Glutamatergic neuron (in vitro differentiated cells): Measurements from ENCODE around the gene CTDNEP1. TPM values are rescaled to one million over a fixed set of nuclear protein-coding genes. Genes with fewer than 3 reads are reported as not detected.

Experiments
- DNase-seq: peaks from one replicate; pipeline ENCODE4 v3.0.0; 2022
- H3K27ac Mint-ChIP-seq: one replicate; pipeline ENCODE4 v1.8.0; 2020; ENCODE audit warnings: mild to moderate bottlenecking, mixed read lengths, inconsistent platforms; ENCODE audit not compliant: unreplicated experiment
- H3K27me3 Mint-ChIP-seq: one replicate; pipeline ENCODE4 v1.8.0; 2020; ENCODE audit warnings: mild to moderate bottlenecking, moderate library complexity, mixed read lengths, inconsistent platforms; ENCODE audit not compliant: unreplicated experiment
- H3K36me3 Mint-ChIP-seq: one replicate; pipeline ENCODE4 v1.8.0; 2020; ENCODE audit warnings: mild to moderate bottlenecking, mixed read lengths, inconsistent platforms; ENCODE audit not compliant: unreplicated experiment
- H3K4me1 Mint-ChIP-seq: one replicate; pipeline ENCODE4 v1.8.0; 2020; ENCODE audit warnings: mild to moderate bottlenecking, low read depth, mixed read lengths, inconsistent platforms; ENCODE audit not compliant: unreplicated experiment
- H3K4me3 Mint-ChIP-seq: one replicate; pipeline ENCODE4 v1.8.0; 2020; ENCODE audit warnings: mild to moderate bottlenecking, mixed read lengths, inconsistent platforms; ENCODE audit not compliant: unreplicated experiment
- H3K9me3 Mint-ChIP-seq: one replicate; pipeline ENCODE4 v1.8.0; 2020; ENCODE audit warnings: mild to moderate bottlenecking, moderate library complexity, mixed read lengths, inconsistent platforms; ENCODE audit not compliant: unreplicated experiment
- total RNA-seq: library from RNA; stranded (reverse); fragmentation: NEBNext Ultra II Directional; extraction: Animal tissue kit (Norgen Biotek cat#: 25700); gene quantifications from one replicate; pipeline ENCODE4 v1.2.1, GENCODE V29; 2021; ENCODE audit not compliant: unreplicated experiment
- TF ChIP-seq, protein P1 (sequence below): fragments of 200-600 bp; sonication (generic); IDR thresholded peaks from one replicate; pipeline ENCODE4 v1.5.0; 2021; ENCODE audit not compliant: partially characterized antibody, unreplicated experiment

The CTDNEP1 gene
- total RNA-seq, 1 donor from 2014 or later = 185 TPM

DNA sequence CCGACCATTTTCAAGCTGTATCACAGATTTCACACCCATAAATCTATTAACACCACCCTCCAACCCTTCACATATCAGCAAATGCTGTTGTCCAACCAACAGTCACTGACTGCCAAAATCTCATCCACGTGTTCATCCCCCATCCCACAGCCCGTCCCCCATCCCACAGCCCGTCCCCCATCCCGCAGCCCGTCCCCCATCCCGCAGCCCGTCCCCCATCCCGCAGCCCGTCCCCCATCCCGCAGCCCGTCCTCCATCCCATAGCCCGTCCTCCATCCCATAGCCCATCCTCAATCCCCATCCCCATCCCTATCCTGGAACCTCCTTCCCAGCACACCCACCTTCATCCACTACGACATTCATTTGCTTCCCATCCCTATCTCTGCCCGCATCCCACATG lies 46.0 kb downstream of the CTDNEP1 start:
- peak overlapping the region; percentile 98 for H3K27ac Mint-ChIP-seq
- H3K4me3 Mint-ChIP-seq = peak overlapping the region; percentile 85
- no peak for DNase-seq
- TF ChIP-seq, protein P1, sequence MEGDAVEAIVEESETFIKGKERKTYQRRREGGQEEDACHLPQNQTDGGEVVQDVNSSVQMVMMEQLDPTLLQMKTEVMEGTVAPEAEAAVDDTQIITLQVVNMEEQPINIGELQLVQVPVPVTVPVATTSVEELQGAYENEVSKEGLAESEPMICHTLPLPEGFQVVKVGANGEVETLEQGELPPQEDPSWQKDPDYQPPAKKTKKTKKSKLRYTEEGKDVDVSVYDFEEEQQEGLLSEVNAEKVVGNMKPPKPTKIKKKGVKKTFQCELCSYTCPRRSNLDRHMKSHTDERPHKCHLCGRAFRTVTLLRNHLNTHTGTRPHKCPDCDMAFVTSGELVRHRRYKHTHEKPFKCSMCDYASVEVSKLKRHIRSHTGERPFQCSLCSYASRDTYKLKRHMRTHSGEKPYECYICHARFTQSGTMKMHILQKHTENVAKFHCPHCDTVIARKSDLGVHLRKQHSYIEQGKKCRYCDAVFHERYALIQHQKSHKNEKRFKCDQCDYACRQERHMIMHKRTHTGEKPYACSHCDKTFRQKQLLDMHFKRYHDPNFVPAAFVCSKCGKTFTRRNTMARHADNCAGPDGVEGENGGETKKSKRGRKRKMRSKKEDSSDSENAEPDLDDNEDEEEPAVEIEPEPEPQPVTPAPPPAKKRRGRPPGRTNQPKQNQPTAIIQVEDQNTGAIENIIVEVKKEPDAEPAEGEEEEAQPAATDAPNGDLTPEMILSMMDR = no peak
- H3K4me1 Mint-ChIP-seq = peaks cover 40% of the 10 kb centered on the region
- H3K27me3 Mint-ChIP-seq = peaks cover 24% of the 10 kb centered on the region
- H3K9me3 Mint-ChIP-seq = peaks cover 17% of the 10 kb centered on the region
- no peaks in the 10 kb centered on the region for H3K36me3 Mint-ChIP-seq

DNA sequence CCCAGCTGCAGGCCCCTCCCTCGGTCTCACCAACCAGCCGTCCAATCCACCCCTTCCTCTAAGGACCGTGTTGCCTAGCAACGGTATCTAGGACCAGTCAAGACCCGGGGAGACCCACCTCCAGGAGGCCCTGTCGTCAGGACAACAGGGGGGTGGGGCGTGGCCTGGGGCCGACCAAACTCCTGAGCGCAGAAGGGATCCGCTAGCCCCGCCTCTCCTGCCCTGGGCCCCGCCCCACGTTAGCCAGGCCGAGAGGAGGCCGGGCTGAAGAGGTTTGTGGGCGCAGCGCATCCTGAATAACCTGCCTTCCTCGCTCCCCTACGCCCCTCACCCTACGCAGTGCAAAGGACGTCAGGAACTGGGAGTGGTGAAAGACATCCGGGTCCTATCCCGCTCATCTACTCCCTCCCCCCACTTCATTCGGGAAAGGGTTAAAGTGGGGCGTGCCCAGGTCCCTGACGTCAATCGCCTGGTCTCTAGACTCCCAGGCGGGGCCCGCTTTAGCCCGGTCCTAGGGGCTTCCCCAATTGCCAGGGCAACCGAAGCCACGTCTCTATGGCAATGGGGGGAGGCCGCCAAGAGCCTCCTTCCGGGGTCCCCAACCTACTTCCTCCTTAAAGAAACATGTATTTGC lies 46.6 kb downstream of the CTDNEP1 start:
- DNase-seq = peak; percentile 98
- TF ChIP-seq, protein P1 = no peak
- Mint-ChIP-seq H3K4me1 (peaks cover 40% of the 10 kb centered on the region), H3K4me3 (peak overlapping the region; percentile 85), H3K9me3 (peaks cover 17% of the 10 kb centered on the region), H3K27me3 (peaks cover 23% of the 10 kb centered on the region), H3K36me3 (no peaks in the 10 kb centered on the region), H3K27ac (peak overlapping the region; percentile 98)

DNA sequence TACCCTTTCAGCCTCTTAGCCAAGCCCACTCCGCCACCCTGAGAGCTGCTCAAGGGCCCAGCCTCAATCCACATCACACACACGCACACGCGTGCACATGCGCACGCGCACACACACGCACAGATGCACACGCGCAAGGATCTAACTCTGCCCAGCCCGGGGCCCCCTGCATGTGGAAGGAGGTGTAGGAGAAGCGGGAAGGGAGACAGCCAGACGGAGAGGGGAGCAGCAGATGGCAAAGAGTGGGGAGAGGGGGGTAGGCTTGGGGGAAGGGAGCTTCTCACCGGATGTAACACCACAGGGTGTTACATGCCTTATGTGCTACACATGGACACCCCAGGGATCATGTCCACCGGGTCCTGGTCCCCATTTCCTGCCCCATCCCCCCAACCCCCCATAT lies 47.2 kb downstream of the CTDNEP1 start:
- peaks cover 21% of the 10 kb centered on the region for H3K27me3 Mint-ChIP-seq
- TF ChIP-seq, protein P1 = no peak
- peaks cover 40% of the 10 kb centered on the region for H3K4me1 Mint-ChIP-seq
- peak; percentile 73 for DNase-seq
- peaks cover 17% of the 10 kb centered on the region for H3K9me3 Mint-ChIP-seq
- peak overlapping the region; percentile 98 for H3K27ac Mint-ChIP-seq
- peak overlapping the region; percentile 85 for H3K4me3 Mint-ChIP-seq
- no peaks in the 10 kb centered on the region for H3K36me3 Mint-ChIP-seq

DNA sequence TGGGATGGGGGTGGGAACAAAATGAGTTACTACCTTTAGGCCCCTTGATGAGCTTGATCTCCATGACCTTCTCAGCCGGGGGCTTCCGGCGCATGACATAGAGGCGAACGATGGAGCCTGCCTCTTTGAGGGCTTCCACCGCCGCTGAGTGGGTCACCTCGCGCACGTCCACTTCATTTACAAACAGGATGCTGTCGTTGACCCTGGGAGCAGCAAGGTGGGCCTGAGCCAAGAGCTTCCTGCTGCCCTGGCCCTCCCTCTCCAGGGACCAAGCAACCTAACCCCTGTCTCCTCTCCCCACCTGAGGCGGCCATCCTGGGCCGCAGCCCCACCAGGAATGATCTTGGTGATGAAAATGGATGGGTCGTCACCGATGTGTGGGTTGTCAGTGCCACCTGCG lies 48.1 kb downstream of the CTDNEP1 start:
- H3K4me1 Mint-ChIP-seq = peaks cover 34% of the 10 kb centered on the region
- peak overlapping the region; percentile 85 for H3K4me3 Mint-ChIP-seq
- DNase-seq = no peak
- H3K9me3 Mint-ChIP-seq = peaks cover 17% of the 10 kb centered on the region
- H3K27me3 Mint-ChIP-seq = peaks cover 21% of the 10 kb centered on the region
- TF ChIP-seq, protein P1 = no peak
- H3K36me3 Mint-ChIP-seq = no peaks in the 10 kb centered on the region
- H3K27ac Mint-ChIP-seq = peak overlapping the region; percentile 98

DNA sequence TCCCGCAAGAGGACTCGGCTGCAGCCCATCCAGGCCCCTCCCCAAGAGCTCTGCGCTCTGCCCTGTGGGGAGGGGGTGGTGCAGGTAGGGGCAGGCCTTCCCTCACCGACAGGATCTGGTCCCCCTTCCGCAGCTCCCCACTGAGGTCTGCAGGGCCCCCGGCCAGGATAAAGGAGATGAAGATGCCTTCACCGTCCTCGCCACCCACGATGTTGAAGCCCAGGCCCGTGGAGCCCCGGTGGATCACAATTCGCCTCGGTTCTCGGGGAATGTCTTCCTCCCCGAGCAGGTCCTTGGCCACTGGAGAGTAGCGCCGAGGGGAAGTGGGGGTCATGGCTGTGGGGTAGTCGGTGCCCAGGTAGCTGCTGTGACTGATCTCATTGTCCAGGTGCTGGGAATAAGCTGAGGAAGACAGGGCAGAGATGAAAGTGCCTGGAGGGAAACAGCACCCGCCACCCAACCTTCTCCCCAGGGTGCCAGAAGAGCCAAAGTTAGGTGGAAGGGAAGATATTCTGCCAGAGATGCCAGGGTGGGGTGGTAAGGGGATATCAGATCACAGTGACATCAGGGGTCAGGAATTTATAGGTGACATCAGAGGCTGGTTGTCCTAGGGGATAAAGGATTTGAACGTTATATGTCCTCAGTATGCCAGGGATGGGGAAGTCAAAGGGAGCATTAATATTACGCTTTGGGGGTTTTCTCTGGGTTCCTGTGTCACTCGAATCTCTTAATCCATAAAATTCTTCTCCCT lies 54.7 kb downstream of the CTDNEP1 start:
- H3K27ac Mint-ChIP-seq = no peak overlapping the region
- H3K36me3 Mint-ChIP-seq = no peaks in the 10 kb centered on the region
- peaks cover 30% of the 10 kb centered on the region for H3K4me1 Mint-ChIP-seq
- DNase-seq = no peak
- H3K9me3 Mint-ChIP-seq = peaks cover 10% of the 10 kb centered on the region
- TF ChIP-seq, protein P1 = no peak
- no peak overlapping the region for H3K4me3 Mint-ChIP-seq
- H3K27me3 Mint-ChIP-seq = peaks cover 12% of the 10 kb centered on the region
